ENCODE results near the gene FCGBP.
"Not testable (repeated sequence)": the region's sequence is repeated elsewhere in the genome, so short reads cannot be mapped to it uniquely, and the experiment has no call there.

Gene FCGBP

DNA sequence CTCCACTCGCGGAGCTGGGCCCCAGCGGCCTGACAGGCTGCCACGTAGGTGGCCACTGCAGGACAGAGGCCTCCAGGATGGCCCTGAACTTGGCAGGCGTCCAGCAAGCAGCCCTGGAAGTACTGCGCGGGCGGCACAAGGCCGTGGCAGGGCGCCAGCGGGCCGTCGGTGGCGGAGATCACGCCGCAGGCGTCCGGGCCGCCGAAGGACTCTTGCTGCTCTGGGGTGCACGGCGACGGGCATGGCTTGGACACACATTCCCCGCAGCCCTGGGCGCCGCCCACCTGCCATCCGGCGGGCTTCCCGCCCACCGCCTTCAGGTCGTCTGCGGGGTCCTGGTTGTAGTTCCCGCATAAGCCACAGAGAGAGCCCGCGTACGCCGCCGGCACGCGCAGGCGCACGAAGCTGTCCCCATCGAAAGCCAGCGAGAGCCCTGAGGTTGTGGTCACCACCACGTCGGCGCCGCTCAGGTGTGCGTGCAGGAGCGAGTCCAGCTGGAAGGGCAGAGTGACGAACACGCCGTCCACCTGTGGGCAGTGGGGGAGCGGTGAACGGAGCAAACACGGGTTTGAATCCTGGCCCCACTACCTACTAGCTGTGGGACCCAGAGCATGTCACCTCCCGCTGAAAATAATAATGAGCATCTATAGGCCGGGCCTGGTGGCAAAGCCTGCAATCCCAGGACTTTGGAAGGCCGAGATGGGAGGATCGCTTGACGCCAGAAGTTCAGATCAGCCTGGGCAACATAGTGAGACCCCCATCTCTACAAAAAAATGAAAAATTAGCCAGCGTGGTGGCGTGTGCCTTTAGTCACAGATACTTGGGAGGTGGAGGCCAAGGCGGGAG, 42.6 kb downstream of the FCGBP start:
- H3K4me3 ChIP-seq (ENCODE audit: low read depth, low read length); H3K27ac ChIP-seq; DNase-seq; H3K27me3 ChIP-seq (replicated peaks); in situ Hi-C loops (cut with HindIII; ENCODE audit: low pct_ligation_motif_present, low sequenced_read_pairs); H3K36me3 ChIP-seq (replicated peaks): not testable (repeated sequence)
- TF ChIP-seq, protein P1, sequence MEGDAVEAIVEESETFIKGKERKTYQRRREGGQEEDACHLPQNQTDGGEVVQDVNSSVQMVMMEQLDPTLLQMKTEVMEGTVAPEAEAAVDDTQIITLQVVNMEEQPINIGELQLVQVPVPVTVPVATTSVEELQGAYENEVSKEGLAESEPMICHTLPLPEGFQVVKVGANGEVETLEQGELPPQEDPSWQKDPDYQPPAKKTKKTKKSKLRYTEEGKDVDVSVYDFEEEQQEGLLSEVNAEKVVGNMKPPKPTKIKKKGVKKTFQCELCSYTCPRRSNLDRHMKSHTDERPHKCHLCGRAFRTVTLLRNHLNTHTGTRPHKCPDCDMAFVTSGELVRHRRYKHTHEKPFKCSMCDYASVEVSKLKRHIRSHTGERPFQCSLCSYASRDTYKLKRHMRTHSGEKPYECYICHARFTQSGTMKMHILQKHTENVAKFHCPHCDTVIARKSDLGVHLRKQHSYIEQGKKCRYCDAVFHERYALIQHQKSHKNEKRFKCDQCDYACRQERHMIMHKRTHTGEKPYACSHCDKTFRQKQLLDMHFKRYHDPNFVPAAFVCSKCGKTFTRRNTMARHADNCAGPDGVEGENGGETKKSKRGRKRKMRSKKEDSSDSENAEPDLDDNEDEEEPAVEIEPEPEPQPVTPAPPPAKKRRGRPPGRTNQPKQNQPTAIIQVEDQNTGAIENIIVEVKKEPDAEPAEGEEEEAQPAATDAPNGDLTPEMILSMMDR (IDR thresholded peaks at IDR 0.05; ENCODE audit: low read depth, low read length, missing control alignments) = peak; percentile 23

DNA sequence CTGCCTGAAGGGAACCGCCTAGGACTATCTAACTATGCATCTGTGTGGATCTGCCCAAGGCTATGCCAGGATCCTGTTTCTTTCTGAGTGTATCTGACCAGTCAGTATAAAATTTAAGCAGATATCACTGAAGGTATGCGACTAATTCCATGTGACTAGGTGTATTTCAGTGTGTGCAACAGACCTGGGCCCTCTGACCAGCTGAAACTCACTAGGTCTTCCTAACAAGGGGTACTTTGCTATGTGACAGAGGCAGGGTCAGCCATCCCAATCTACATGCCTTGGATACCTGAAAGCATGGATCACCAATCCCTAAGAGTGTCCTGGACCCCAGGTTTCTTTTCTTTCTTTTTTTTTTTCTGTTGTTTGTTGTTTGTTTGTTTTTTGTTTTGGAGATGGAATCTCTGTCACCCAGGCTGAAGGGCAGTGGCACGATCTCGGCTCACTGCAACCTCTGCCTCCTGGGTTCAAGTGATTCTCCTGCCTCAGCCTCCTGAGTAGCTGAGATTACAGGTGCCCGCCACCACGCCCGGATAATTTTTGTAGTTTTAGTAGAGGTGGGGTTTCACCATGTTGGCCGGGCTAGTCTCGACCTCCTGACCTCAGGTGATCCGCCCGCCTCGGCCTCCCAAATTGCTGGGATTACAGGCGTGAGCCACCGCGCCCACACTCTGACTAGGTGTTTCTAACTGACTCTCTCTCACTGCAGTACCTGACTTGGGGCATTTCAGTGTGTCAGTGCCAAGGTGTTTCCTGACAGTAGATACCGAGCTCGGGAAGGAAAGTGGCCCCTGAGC, 43.5 kb downstream of the FCGBP start:
- TF ChIP-seq, protein P1 (IDR thresholded peaks at IDR 0.05; ENCODE audit: low read depth, low read length, missing control alignments) = no peak

DNA sequence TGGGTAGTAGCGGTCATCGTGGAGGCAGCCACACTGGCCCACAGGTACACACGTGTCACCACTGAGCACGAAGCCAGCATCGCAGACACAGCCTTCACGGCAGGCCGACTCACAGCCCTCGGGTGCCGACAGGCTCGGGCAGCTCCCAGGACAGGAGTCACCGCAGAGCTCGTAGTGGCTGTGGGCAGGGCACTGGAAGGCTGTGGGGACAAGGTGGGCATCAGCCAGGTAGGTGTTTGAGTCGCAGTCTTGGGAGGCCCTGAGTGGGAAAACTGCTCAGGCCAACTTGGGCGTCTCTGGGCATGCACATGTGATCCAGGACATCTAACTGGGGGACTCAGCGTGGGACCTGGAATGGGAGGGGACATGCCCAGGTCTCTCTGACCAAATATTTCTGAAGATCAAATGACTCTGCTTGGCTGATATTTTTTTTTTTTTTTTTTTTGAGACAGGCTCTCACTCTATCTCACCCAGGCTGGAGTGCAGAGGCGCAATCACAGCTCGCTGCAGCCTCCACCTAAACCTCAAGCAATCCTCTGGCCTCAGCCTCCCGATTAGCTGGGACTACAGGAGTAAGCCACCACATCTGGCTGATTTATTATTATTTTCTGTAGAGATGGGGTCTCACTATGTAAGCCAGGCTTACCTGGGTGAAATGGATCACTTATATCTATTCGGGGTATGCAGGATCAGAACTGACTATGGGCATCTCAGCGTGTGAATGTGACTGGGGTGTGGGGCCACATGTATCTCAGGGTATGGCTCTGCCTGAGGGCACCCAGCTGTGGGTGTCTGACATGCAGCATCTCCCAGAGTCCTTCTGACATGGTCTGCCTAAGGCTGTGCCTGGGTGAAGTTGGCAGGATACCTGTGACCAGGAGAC, 44.3 kb downstream of the FCGBP start:
- in situ Hi-C loops (cut with HindIII; ENCODE audit: low pct_ligation_motif_present, low sequenced_read_pairs); H3K27ac ChIP-seq; DNase-seq; H3K36me3 ChIP-seq (replicated peaks); H3K27me3 ChIP-seq (replicated peaks); H3K4me3 ChIP-seq (ENCODE audit: low read depth, low read length): not testable (repeated sequence)

More for the DNA sequence above, 43.5 kb downstream of the FCGBP start:
- H3K4me3 ChIP-seq (ENCODE audit: low read depth, low read length) = no peak overlapping the region
- H3K27me3 ChIP-seq (replicated peaks) = peaks cover 2% of the 10 kb centered on the region
- in situ Hi-C loops (cut with HindIII; ENCODE audit: low pct_ligation_motif_present, low sequenced_read_pairs) = no loop called here
- no peaks in the 10 kb centered on the region for H3K36me3 ChIP-seq (replicated peaks)
- no peak for DNase-seq
- H3K27ac ChIP-seq = no peak overlapping the region

DNA sequence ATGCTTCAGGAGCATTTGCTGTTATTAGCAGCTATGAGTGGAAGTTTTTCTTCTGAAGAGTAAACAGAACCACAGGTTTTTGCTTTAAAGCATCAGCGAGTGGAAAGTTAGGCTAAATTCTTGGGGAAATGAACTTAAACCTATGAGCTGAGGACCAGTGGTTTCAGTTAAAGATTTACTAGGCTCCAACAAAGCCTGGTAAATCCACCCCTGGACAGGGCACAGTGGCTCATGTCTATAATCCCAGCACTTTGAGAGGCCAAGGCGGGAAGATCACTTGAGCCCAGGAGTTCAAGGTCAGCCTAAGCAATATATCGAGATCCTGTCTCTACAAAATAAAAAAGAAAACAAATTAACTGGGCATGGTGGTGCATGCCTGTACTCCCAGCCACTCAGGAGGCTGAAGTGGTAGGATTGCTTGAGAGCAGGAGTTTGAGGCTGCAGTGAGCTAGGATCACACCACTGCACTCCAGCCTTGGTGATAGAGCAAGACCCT, 46.9 kb downstream of the FCGBP start:
- H3K27ac ChIP-seq; H3K4me3 ChIP-seq (ENCODE audit: low read depth, low read length); DNase-seq; H3K27me3 ChIP-seq (replicated peaks); H3K36me3 ChIP-seq (replicated peaks); in situ Hi-C loops (cut with HindIII; ENCODE audit: low pct_ligation_motif_present, low sequenced_read_pairs): not testable (repeated sequence)

DNA sequence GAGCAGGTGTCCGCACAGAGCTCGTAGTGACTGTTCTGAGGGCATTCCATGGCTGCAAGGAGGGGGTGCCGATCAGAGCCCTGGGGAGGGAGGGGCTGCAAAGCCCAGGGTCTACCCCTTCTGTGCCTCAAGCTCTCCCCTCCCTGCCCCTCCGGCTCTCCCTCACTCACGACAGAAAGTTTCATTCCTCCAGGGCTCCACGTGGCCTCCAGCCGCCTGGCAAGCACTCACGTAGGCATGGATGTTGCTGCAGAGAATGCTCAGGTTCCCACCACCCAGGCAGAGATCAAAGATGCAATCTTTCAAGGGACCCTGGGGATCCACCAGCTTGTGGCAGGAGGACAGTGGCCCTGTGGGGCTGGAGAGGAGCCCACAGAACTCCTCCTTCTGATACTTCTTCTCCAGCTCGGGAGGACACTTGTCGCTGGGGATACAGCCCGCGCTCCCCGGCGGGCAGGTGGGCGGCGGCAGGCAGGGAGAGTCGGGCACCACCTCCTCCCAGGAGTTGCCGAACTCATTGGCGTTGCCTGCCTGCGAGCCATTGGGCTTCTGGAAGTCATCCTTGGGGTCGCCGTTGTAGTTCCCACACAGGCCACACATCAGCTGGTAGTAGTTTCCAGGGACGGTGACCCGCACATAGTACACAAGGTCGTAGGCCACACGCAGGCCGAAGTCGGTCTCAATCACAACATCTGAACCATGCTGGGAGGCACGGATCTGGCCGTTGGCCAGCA, 48.4 kb downstream of the FCGBP start:
- H3K27ac ChIP-seq; H3K4me3 ChIP-seq (ENCODE audit: low read depth, low read length); DNase-seq; H3K27me3 ChIP-seq (replicated peaks); H3K36me3 ChIP-seq (replicated peaks); in situ Hi-C loops (cut with HindIII; ENCODE audit: low pct_ligation_motif_present, low sequenced_read_pairs): not testable (repeated sequence)

DNA sequence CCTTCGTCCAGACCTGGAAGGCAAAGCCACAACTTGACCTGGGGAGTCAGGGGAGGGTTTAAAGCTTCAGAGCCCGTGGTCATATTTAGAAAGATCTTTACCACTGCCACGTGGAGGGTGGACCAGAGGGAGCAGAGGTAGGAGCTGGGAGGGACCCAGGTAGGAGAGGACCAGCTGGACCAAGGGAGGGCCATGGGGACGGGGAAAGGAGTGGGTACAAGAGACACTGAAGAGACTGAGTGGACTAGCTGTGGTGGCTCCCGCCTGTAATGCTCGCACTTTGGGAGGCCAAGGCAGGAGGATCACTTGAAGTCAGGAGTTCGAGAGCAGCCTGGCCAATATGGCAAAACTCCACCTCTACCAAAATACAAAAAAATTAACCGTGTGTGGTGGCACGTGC, 49.7 kb downstream of the FCGBP start:
- H3K4me3 ChIP-seq (ENCODE audit: low read depth, low read length); DNase-seq; in situ Hi-C loops (cut with HindIII; ENCODE audit: low pct_ligation_motif_present, low sequenced_read_pairs): not testable (repeated sequence)

More for the DNA sequence above, 49.7 kb downstream of the FCGBP start:
- not testable (repeated sequence) for H3K27me3 ChIP-seq (replicated peaks); H3K27ac ChIP-seq; H3K36me3 ChIP-seq (replicated peaks)

Measured in brain microvascular endothelial cell (primary cell).